NOMO-1 treated with dmso at 0.1 percent for 144 hours (cell line): ENCODE results near the gene UNC45B.
A peak's percentile ranks its signal among the peaks of the same experiment; 100 is the strongest.
"Not testable (repeated sequence)": the region's sequence is repeated elsewhere in the genome, so short reads cannot be mapped to it uniquely, and the experiment has no call there.

ENCODE experiments used
- DNase-seq: peaks from one replicate; lab custom pipeline; 2025; ENCODE audit not compliant: unreplicated experiment; lab: John Stamatoyannopoulos, UW

The UNC45B gene

DNA sequence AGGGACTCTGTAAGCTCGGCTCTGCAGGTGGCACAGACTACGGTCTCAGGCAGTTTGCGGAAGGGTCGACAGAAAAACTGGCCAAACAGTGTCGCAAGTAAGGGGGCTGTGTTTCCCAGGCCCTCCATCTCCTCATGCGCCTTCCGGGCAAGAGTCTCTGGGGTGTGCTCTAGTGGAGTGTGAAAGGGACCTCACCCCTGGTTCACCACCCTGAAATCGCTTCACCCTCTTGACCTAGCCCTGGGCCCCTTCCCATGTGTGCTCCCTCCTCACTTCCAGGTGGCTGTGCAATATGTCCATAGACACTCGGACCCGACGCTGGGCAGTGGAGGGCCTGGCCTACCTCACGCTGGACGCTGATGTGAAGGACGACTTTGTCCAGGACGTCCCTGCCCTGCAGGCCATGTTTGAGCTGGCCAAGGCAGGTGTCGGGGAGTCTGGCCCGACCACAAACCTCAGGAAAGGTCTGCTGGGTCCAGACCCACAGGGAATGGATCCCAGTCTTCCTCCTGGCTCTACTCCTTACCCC lies 22.3 kb downstream of the UNC45B start:
- no peak for DNase-seq

DNA sequence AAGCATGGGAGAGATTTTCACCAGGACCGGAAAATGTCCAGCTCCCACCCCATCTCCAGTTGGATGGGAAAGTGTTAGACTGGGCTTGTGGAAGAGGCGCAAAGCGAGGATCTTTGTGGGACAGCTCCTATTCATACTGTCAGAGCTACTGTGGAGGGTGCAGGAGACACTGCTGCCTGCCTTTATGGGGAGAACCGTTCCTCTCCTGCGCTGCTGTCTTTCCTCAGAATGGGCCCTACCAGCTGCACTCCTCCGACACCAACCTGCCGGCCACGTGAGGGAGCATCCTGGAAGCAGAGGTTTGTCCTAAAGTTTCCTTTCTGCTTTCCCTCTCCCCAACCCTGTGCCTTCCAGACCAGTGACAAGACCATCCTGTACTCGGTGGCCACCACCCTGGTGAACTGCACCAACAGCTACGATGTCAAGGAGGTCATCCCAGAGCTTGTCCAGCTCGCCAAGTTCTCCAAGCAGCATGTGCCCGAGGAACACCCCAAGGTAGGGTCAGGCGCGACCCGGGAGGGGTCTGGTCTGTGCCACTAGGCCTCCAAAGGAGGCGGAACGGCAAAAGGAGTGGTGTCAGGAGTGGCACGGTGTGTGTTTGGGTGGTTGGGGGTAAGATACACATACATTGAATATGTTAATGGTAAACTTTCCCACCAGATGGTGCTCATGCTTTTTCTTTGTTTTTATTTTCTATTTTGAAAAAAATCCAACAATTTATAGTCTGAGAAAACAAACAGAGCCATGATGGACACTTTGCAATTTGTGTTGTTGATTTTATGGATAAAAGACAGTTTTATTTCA lies 23.6 kb downstream of the UNC45B start:
- DNase-seq, result no peak

DNA sequence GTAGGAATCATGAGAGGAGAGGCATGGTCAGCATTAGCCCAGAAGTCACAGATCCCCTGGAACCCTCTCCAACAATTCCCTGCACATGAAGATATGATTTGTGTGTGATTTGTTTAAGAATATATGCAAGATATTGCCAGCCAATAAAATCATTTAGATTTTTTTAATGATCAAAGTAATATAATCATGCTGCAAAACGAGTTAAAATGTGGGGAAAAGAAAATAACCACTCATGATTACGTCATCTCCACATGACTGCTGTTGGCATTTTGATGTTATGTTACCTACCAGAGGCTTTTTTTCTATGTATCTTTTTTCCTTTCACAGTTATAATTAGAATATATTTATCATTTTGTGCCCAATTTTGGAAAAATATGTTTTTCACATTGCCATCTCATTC lies 24.2 kb downstream of the UNC45B start:
- no peak for DNase-seq

DNA sequence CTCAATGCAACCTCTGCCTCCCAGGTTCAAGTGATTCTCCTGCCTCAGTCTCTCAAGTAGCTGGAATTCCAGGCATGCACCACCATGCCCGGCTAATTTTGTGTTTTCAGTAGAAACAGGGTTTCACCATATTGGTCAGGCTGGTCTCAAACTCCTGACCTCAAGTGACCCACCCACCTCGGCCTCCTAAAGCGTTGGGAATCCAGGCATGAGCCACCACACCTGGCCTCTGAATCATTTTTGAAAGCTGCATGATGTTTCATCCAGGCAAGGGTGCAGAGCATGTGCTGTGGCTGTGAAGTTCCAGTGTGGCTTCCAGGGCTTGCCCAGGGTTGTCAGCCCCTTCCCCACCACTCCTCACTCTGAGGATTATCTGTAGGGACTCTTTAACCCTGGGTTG lies 24.7 kb downstream of the UNC45B start:
- not testable (repeated sequence) for DNase-seq

DNA sequence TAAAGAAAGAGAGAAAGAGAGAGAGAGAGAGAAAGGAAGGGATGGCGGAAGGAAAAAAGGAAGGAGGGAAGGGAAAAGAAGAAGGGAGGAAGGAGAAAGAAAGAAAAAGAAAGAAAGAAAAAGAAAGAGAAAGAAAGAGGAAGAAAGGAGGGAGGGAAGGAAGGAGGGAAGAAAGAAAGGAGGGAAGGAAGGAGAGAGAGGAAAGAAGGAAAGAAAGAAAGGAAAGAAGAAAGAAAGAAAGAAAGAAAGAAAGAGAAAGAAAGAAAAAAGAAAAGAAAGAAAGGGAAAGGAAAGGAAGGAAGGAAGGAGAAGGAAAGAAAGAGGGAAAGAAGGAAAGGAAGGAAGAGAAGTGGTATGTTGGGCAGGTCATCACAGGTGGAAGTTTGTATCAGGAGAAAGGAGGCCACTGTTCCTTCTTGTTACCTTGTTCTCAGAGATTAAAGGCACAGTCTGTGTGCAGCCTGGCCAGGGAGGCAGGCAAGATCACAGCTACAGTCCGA lies 27.3 kb downstream of the UNC45B start:
- DNase-seq, result no peak

DNA sequence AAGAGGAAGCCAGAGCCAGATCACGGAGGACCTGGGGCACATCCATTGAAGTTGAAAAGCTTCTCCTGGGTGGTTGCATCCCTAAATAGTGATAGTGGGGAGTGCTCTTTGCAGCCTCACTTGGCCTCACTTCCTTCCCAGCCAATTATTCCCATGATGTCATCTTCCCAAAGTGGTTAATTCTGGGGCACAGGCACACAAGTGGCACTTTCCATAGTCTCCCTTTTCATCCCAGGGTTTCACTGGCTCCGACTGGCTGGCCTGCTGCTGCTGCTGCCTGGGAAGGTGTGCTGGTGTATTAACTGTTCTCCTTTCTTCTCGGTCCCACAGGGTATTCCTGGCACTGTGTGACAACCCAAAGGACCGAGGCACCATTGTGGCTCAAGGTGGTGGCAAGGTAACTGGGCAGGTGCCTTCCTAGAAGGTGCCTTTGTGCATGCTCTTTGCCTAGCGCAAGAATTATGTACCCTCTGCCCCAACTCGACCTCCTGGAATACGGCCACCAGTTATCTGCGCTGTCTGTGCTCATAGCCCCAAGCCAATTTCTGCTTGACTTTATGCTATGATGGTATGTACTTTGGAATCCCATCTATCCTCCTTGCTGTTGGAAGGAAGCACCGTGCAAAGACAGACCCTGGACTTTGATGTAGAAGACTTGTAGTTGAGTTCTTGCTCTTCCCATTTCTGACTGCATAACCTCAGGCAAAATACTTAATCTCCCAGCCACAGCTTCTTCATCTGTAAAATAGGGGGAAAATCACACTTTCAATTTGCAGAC lies 28.2 kb downstream of the UNC45B start:
- DNase-seq, result no peak

DNA sequence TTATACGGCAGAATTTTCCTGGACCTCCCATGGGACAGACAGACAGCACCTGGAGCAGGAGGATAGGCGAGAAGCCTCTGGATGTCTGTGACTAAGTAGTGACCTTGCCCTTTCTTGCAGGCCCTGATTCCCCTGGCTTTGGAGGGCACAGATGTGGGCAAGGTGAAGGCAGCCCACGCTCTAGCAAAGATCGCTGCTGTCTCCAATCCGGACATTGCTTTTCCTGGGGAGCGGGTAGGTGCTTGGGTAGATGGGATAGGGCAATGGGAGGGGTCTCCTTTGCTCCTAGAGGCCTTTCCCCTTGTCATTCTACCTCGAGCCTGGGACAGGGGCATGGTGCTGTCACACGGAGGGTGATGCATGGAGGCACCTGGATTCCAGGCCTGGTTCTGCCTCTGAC lies 29.3 kb downstream of the UNC45B start:
- DNase-seq, result no peak

DNA sequence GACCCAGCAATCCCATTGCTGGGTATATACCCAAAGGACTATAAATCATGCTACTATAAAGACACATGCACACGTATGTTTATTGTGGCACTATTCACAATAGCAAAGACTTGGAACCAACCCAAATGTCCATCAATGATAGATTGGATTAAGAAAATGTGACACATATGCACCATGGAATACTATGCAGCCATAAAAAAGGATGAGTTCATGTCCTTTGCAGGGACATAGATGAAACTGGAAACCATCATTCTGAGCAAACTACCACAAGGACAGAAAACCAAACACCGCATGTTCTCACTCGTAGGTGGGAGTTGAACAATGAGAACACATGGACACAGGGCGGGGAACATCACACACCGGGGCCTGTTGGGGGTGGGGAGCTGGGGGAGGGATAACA lies 31.8 kb downstream of the UNC45B start:
- not testable (repeated sequence) for DNase-seq

DNA sequence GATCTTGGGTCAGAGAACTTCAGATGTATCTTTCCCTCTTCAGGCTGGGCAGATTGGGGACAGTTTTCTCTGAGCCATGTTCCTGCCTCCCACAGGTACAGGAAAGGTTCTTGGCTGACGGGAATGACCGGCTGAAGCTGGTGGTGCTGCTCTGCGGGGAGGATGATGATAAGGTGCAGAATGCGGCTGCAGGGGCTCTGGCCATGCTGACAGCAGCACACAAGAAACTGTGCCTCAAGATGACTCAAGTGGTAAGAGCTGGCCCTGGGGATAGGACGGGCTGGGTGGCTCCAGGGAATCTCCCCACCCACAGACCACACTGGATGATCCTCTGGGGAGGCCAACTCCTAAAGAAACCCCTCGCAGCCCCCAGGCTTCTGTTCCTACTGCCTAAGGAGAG lies 35.7 kb downstream of the UNC45B start:
- DNase-seq, result no peak

DNA sequence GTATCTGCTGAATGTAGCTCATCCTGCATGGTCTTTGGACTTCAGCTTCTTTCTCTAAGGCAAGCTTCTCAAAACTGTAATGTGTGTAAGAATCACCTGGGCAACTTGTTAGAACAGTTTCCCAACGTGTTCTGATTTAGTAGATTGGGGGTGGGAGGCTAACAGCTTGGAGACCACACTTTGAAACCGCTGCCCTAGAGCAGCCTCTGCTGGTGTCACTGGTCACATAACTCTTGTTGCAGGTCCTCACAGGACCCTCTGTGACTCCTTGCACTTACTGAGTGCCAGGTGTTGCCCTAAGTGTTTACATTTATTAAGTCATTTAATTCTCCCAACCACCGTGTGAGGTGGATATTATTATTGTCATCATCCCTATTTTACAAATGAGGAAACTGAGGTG lies 36.7 kb downstream of the UNC45B start:
- no peak for DNase-seq

DNA sequence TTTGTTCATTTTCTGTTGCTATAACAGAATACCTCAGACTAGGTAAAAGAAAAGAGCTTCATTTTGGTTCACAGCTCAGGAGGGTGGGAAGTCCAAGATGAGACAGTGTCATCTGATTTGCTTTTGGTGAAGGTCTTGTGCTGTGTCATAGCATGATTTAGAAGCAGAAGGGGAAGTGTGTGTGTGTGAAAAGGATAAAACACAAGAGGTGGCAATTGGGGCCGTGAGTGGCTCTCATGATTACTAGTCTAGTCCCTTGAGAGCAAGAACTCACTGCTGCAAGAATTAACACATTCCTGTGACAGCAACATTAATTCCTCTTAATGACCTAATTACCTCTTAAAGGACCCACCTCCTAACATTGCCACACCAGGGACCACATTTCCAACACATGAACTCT lies 38.2 kb downstream of the UNC45B start:
- DNase-seq, result peak; percentile 16

DNA sequence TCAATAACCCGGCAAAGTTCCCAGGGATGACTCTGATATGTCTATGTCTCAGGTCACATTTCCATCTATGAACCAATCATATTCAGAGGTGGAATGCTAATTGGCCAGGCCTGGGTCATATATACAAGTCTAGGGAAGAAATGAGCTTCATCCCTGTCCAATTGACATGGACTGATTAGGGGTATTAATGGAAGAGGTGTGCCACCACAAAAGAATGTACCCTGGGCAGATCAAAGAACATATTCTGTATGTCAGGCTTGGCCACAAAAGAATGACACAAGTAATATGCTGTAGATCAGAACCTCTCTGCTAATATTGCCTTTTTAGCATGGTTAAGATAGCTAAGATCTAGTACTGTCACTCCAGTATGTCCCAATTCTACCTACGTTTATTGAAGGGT lies 39.9 kb downstream of the UNC45B start:
- no peak for DNase-seq

DNA sequence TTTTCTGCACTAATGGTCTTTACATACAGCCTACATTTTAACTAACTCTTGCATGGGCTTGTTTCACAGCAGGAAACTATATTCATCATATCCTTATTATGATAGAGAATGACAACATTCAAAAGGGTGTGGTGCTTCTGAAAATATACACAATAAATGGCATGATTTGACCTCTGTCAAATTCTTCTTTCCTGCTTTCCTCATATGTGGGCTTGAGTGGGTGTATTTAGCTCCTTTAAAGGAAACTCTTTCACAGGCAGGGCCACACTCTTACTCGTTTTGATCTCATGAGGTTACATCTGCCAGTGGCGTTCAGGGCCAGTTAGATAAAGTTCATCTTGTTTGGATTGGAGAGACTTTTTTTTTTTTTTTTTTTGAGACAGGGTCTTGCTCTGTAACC lies 40.5 kb downstream of the UNC45B start:
- no peak for DNase-seq

DNA sequence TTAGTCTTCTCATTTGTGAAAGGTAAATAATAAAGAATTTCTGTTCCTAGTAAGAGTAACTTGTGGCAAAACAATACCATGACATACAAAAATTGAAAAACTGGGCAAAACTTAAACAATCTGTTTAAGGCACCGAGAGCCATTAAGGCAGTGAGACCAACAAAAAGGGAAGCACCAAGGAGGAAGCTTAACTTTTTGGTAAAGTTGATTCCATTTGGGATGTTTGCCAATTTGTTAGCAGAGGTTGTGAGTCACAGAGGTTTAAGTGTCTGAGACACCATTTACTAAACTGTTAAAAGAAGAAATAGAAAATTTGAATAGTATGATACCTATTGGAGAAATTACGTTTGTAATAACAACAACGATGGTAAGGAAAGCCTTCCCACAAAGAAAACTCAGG lies 41.7 kb downstream of the UNC45B start:
- peak; percentile 52 for DNase-seq

DNA sequence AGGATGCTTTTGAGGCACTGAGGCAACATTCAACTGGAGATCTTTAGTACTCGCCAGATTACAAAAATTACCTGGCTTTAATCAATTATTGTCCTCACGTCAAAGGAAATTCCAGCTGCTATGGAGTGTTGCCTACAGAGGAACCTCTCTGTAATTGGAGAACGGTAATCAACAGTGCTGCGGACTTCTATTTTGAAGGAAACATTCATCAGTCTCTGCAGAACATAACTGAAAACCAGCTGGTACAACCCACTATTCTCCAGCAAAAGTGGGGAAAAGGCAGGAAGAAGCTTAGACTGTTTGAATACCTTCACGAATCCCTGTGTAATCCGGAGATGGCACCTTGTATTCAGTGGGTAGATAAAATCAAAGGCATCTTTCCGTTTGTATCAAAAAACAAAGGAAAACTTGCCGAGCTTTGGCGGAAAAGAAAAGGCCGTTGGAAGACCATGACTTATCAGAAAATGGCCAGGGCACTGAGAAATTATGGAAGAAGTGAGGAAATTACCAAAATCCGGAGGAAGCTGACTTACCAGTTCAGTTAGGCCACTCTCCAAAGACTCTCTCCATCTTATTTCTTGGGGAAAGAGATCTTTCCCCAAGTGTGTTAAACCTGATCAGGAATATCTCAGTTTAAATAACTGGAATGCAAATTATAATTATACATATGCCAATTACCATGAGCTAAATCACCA lies 43.5 kb downstream of the UNC45B start:
- no peak for DNase-seq

DNA sequence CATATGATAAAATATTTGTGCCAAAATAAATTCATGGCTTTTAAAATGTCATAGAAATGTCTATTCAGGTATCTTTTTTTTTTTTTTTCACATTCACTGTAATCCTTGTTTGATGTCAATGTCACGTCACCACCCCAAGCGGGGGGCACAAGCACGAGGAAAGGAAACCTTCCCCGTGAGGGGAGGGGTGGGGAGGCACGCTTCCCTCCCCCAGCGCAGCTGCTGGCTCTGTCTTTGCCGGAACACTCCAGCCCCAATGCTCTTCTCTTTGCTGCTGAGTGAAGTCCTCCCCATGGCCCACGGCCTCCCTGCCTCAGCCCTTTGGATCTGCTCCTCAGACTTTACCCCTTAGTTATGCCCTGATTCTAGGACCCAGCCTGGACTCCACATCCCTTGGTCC lies 45.1 kb downstream of the UNC45B start:
- no peak for DNase-seq

DNA sequence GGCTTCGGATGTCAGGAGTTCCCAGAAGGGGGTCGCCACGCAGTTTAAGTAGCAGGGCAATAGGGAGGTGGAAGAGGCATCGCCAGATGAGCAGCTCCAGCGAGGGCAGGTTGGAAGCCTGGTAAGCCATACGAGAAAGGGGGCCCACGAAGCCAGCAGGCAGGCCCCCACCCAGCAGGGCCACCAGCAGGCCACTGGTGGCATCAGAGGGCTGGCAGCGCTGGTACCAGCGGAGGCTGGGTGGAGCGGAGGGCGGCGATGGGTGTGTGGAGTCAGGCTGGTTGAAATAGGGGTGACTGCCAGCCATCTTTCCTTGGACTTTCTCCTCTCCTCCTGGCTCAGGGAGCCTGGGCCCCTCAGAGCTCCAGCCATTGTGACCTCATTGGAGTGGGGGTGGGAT lies 46.4 kb downstream of the UNC45B start, which contains the start of gene SLC35G3:
TSS of gene SLC35G3 (minus strand) at position 393 of the 400 bp plus-strand sequence. CDS start at position 307, 86 bp downstream.
- DNase-seq, result not testable (repeated sequence)

DNA sequence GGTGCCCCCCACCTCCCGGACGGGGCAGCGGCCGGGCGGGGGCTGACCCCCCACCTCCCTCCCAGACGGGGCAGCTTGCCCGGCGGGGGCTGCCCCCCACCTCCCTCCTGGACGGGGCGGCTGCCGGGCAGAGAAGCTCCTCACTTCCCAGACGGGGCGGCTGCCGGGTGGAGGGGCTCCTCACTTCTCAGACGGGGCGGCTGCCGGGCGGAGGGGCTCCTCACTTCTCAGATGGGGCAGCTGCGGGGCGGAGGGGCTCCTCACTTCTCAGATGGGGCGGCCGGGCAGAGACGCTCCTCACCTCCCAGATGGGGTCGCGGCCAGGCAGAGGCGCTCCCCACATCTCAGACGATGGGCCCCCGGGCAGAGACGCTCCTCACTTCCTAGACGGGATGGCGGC lies 47.4 kb downstream of the UNC45B start:
- not testable (repeated sequence) for DNase-seq

DNA sequence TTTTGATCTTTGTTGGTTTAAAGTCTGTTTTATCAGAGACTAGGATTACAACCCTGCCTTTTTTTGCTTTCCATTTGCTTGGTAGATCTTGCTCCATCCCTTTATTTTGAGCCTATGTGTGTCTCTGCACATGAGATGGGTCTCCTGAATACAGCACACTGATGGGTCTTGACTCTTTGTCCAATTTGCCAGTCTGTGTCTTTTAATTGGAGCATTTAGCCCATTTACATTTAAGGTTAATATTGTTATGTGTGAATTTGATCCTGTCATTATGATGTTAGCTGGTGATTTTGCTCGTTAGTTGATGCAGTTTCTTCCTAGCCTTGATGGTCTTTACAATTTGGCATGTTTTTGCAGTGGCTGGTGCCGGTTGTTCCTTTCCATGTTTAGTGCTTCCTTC lies 55.0 kb downstream of the UNC45B start:
- not testable (repeated sequence) for DNase-seq

DNA sequence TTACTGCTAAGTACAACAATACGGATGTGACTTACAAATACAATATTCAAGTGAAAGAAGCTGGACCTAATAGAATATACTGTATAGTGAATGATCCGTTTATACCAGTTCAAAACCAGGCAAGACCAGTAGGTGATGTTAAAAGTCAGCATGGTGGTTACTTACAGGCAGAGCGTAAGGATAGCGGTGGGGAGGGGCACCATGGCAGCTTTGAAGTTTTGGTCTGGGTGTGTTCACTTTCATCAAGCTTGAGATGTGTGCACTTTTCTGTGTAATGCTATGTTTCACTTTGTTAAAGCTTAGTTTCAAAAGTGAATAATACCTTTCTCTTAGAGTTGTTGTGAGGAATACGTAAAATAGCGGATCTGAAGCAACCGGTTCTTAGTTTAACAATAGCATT lies 63.1 kb downstream of the UNC45B start:
- no peak for DNase-seq

DNA sequence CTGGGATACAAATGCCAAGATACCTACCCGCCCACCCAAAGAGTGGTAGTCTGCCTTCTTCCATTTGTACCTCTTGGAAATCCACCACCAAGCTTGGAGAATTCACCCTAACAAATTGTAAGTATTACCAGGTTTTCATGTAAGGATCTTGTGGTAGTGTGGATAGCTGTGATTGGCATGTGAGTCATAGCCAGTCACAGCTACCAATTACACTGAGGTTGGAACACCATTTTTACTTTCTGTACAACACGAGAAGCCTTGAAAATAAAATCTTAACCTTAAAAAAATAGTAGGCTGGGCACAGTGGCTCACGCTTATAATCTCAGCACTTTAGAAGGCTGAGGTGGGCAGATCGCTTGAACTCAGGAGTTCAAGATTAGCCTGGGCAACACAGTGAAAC lies 65.1 kb downstream of the UNC45B start:
- no peak for DNase-seq
